CD4-positive, alpha-beta T cell (primary cell): ENCODE data around the gene SMYD3. TPM values are rescaled to one million over a fixed set of nuclear protein-coding genes. Genes with fewer than 3 reads are reported as not detected.

ENCODE experiments used
- ATAC-seq: fragments of 200-7000 bp; cut with Tn5 transposase; one replicate; pipeline ENCODE4 v1.10.0; 2022; ENCODE audit warnings: mild to moderate bottlenecking; ENCODE audit not compliant: poor library complexity
- CTCF ChIA-PET: fragments of 350-600 bp; sonication (Branson Sonifier 250); formaldehyde crosslinking; loops from one replicate; lab custom pipeline; 2021; ENCODE audit warnings: antibody characterized with exemption, inconsistent platforms; lab: Charles Lee
- POLR2A ChIA-PET: fragments of 350-600 bp; sonication (Branson Sonifier 250); formaldehyde crosslinking; loops from one replicate; lab custom pipeline; 2021; ENCODE audit warnings: antibody characterized with exemption, inconsistent platforms; lab: Charles Lee
- DNase-seq, 14 experiments: peaks; one replicate each; pipeline ENCODE4 v3.0.0-alpha.2; 2013 to 2020; ENCODE audit warnings: mixed read lengths in 2 of 14
- H3K27ac ChIP-seq, 2 donors: one replicate each; pipeline versions ENCODE4 v1.5.1 to v1.7.0; 2013; ENCODE audit warnings: low read length in 2 of 2, low read depth in 1 of 2, mild to moderate bottlenecking in 1 of 2
- H3K27me3 ChIP-seq, 2 experiments: 1 replicate in 1 of 2; 2 replicates in 1 of 2; pipeline versions ENCODE4 v1.6.1 to v1.7.0; 2013; ENCODE audit warnings: low read length in 2 of 2, control low read depth in 1 of 2, mild to moderate bottlenecking in 1 of 2, moderate library complexity in 1 of 2; ENCODE audit not compliant: insufficient read depth in 2 of 2, control insufficient read depth in 1 of 2
- H3K36me3 ChIP-seq: one replicate; pipeline ENCODE4 v1.6.1; 2013; ENCODE audit warnings: low read length, control low read depth; ENCODE audit not compliant: insufficient read depth
- H3K4me1 ChIP-seq: one replicate; pipeline ENCODE4 v1.6.1; 2013; ENCODE audit warnings: low read length, control low read depth; ENCODE audit not compliant: insufficient read depth
- H3K4me3 ChIP-seq: one replicate; pipeline ENCODE4 v1.5.1; 2013; ENCODE audit warnings: mild to moderate bottlenecking, low read length, moderate library complexity
- H3K9me3 ChIP-seq, 2 experiments: 1 replicate in 1 of 2; 2 replicates in 1 of 2; pipeline versions ENCODE4 v1.6.1 to v1.7.0; 2013; ENCODE audit warnings: low read length in 2 of 2, mild to moderate bottlenecking in 2 of 2, control low read depth in 1 of 2, moderate library complexity in 1 of 2; ENCODE audit not compliant: control insufficient read depth in 1 of 2, insufficient read depth in 1 of 2
- H3K27ac Mint-ChIP-seq: one replicate; pipeline ENCODE4 v1.8.0; 2020; ENCODE audit warnings: mixed read lengths
- H3K27me3 Mint-ChIP-seq: one replicate; pipeline ENCODE4 v1.8.0; 2021; ENCODE audit warnings: mixed read lengths
- H3K36me3 Mint-ChIP-seq: one replicate; pipeline ENCODE4 v1.8.0; 2021; ENCODE audit warnings: low read depth, mixed read lengths
- H3K4me1 Mint-ChIP-seq: one replicate; pipeline ENCODE4 v1.8.0; 2021; ENCODE audit warnings: low read depth, mixed read lengths
- H3K4me3 Mint-ChIP-seq: one replicate; pipeline ENCODE4 v1.8.0; 2020; ENCODE audit warnings: mild to moderate bottlenecking, mixed read lengths
- H3K9me3 Mint-ChIP-seq: one replicate; pipeline ENCODE4 v1.8.0; 2020; ENCODE audit warnings: mixed read lengths
- CTCF ChIP-seq: fragments of 200-600 bp; IDR thresholded peaks from one replicate; pipeline ENCODE4 v1.8.0; 2022; ENCODE audit warnings: antibody characterized with exemption, mild to moderate bottlenecking
- intact Hi-C, 2 experiments: fragments of 100-400 bp; cut with DNase I in 1 of 2; cut with micrococcal nuclease in 1 of 2; formaldehyde crosslinking; loops; one replicate each; pipeline versions ENCODE4 v1.15.1 to v1.9.0; 2023 to 2025; cut with DNase I, micrococcal nuclease
- total RNA-seq, 174 experiments: library from RNA in 2 of 174; stranded (reverse) in 2 of 174; gene quantifications; one replicate each; pipeline ENCODE4 v1.2.3 and lab custom pipeline; 2021 to 2026

The SMYD3 gene
- total RNA-seq, 2 experiments from 2014 or later: 18.8 to 19.6 TPM

- Mint-ChIP-seq H3K27me3 (no peaks in the 10 kb centered on the region), H3K9me3 (peaks cover 6% of the 10 kb centered on the region), H3K4me1 (no peaks in the 10 kb centered on the region), H3K36me3 (peaks cover 12% of the 10 kb centered on the region), H3K4me3 (no peak overlapping the region), H3K27ac (no peak overlapping the region)
- Histone ChIP-seq H3K4me3 (no peak overlapping the region), H3K4me1 (no peaks in the 10 kb centered on the region), H3K9me3 (peaks cover 7 to 10% of the 10 kb centered on the region in 2 experiments), H3K27me3 (no peaks in the 10 kb centered on the region), H3K27ac (no peak overlapping the region), H3K36me3 (no peaks in the 10 kb centered on the region)
- no peak for ATAC-seq
- TF ChIP-seq CTCF: no peak
- ChIA-PET CTCF (no interaction called here), POLR2A (no interaction called here)
- DNase-seq: no peak
- intact Hi-C loops: no loop called here
Observed at GRCh38 chr1:246534114-246534513, 27.0 kb upstream of the SMYD3 start.

GRCh38 chr1:246533371-246533905 is 26.4 kb upstream of the SMYD3 start:
- H3K27ac Mint-ChIP-seq: no peak overlapping the region
- TF ChIP-seq CTCF: no peak
- Histone ChIP-seq H3K27me3 (no peaks in the 10 kb centered on the region), H3K9me3 (peaks cover 7 to 10% of the 10 kb centered on the region in 2 experiments), H3K36me3 (no peaks in the 10 kb centered on the region), H3K4me1 (no peaks in the 10 kb centered on the region), H3K27ac (no peak overlapping the region), H3K4me3 (no peak overlapping the region)
- peaks cover 5% of the 10 kb centered on the region for H3K36me3 Mint-ChIP-seq
- H3K4me1 Mint-ChIP-seq: no peaks in the 10 kb centered on the region
- no peaks in the 10 kb centered on the region for H3K27me3 Mint-ChIP-seq
- intact Hi-C loops: no loop called here
- peaks cover 6% of the 10 kb centered on the region for H3K9me3 Mint-ChIP-seq
- ATAC-seq: no peak
- ChIA-PET POLR2A (no interaction called here), CTCF (no interaction called here)
- H3K4me3 Mint-ChIP-seq: no peak overlapping the region
- no peak for DNase-seq

GRCh38 chr1:246532519-246532918 is 25.4 kb upstream of the SMYD3 start:
- POLR2A ChIA-PET: no interaction called here
- peaks cover 6% of the 10 kb centered on the region for H3K9me3 Mint-ChIP-seq

More at GRCh38 chr1:246532519-246532918, 25.4 kb upstream of the SMYD3 start:
- no peak for DNase-seq
- no peaks in the 10 kb centered on the region for H3K27me3 ChIP-seq
- H3K4me1 ChIP-seq: peaks cover 6% of the 10 kb centered on the region
- intact Hi-C loops: no loop called here
- H3K36me3 ChIP-seq: no peaks in the 10 kb centered on the region
- H3K27me3 Mint-ChIP-seq: no peaks in the 10 kb centered on the region
- H3K9me3 ChIP-seq: peaks cover 10% of the 10 kb centered on the region in 2 experiments
- no peak overlapping the region for H3K27ac ChIP-seq
- no peak for ATAC-seq
- no peak overlapping the region for H3K4me3 Mint-ChIP-seq
- TF ChIP-seq CTCF: no peak
- no peaks in the 10 kb centered on the region for H3K4me1 Mint-ChIP-seq
- CTCF ChIA-PET: no interaction called here
- no peak overlapping the region for H3K27ac Mint-ChIP-seq
- no peak overlapping the region for H3K4me3 ChIP-seq
- H3K36me3 Mint-ChIP-seq: peaks cover 4% of the 10 kb centered on the region
